ENCODE measurements around the gene LIPC. TPM values are rescaled to one million over a fixed set of nuclear protein-coding genes. Genes with fewer than 3 reads are reported as not detected.
A peak's percentile ranks its signal among the peaks of the same experiment; 100 is the strongest.
"Not testable (repeated sequence)": the region's sequence is repeated elsewhere in the genome, so short reads cannot be mapped to it uniquely, and the experiment has no call there.

Gene LIPC
- total and polyA plus RNA-seq, 4 donors = 0.17 to 0.99 (median 0.62) TPM

- H3K4me1 ChIP-seq (ENCODE audit: control insufficient read depth, insufficient read depth, low read length) = no peaks in the 10 kb centered on the region
- DNase-seq (ENCODE audit: low read depth in 4 of 6, low spot score in 6 of 6) = no peak
- H3K27me3 ChIP-seq (ENCODE audit: control insufficient read depth, insufficient read depth, low read length) = no peaks in the 10 kb centered on the region
- WGBS (ENCODE audit: insufficient coverage) = 90% methylated on average over 3 of the region's 3 CpGs
- H3K9me3 ChIP-seq (ENCODE audit: control insufficient read depth, insufficient read depth, low read length) = no peaks in the 10 kb centered on the region
- no peak overlapping the region for H3K4me3 ChIP-seq (ENCODE audit: low read depth, low read length)
- H3K36me3 ChIP-seq (ENCODE audit: control insufficient read depth, insufficient read depth, low read length) = no peaks in the 10 kb centered on the region
- no peak overlapping the region for H3K27ac ChIP-seq (ENCODE audit: low read depth, low read length)
Measured at GRCh38 chr15:58589047-58589446, 157.3 kb downstream of the LIPC start.

GRCh38 chr15:58590236-58590635 lies 158.4 kb downstream of the LIPC start:
- no peaks in the 10 kb centered on the region for H3K4me1 ChIP-seq (ENCODE audit: control insufficient read depth, insufficient read depth, low read length)
- no CpG with 5 or more reads among the region's 1 CpG for WGBS (ENCODE audit: insufficient coverage)
- DNase-seq (ENCODE audit: low read depth in 4 of 6, low spot score in 6 of 6) = no peak
- H3K4me3 ChIP-seq (ENCODE audit: low read depth, low read length) = no peak overlapping the region
- H3K9me3 ChIP-seq (ENCODE audit: control insufficient read depth, insufficient read depth, low read length) = no peaks in the 10 kb centered on the region
- H3K27me3 ChIP-seq (ENCODE audit: control insufficient read depth, insufficient read depth, low read length) = no peaks in the 10 kb centered on the region
- H3K36me3 ChIP-seq (ENCODE audit: control insufficient read depth, insufficient read depth, low read length) = no peaks in the 10 kb centered on the region
- H3K27ac ChIP-seq (ENCODE audit: low read depth, low read length) = no peak overlapping the region

GRCh38 chr15:58590926-58591325 lies 159.1 kb downstream of the LIPC start:
- Histone ChIP-seq H3K36me3 (ENCODE audit: control insufficient read depth, insufficient read depth, low read length) (no peaks in the 10 kb centered on the region), H3K4me3 (ENCODE audit: low read depth, low read length) (no peak overlapping the region), H3K4me1 (ENCODE audit: control insufficient read depth, insufficient read depth, low read length) (no peaks in the 10 kb centered on the region), H3K27ac (ENCODE audit: low read depth, low read length) (no peak overlapping the region), H3K27me3 (ENCODE audit: control insufficient read depth, insufficient read depth, low read length) (no peaks in the 10 kb centered on the region), H3K9me3 (ENCODE audit: control insufficient read depth, insufficient read depth, low read length) (no peaks in the 10 kb centered on the region)
- WGBS (ENCODE audit: insufficient coverage) = no CpG with 5 or more reads among the region's 1 CpG
- peak in 1 of 6 donors; percentile 20 for DNase-seq (ENCODE audit: low read depth in 4 of 6, low spot score in 6 of 6)

- Histone ChIP-seq H3K27me3 (ENCODE audit: control insufficient read depth, insufficient read depth, low read length) (no peaks in the 10 kb centered on the region), H3K27ac (ENCODE audit: low read depth, low read length) (no peak overlapping the region), H3K4me3 (ENCODE audit: low read depth, low read length) (no peak overlapping the region), H3K4me1 (ENCODE audit: control insufficient read depth, insufficient read depth, low read length) (no peaks in the 10 kb centered on the region), H3K36me3 (ENCODE audit: control insufficient read depth, insufficient read depth, low read length) (no peaks in the 10 kb centered on the region), H3K9me3 (ENCODE audit: control insufficient read depth, insufficient read depth, low read length) (no peaks in the 10 kb centered on the region)
- WGBS (ENCODE audit: insufficient coverage) = no CpG with 5 or more reads among the region's 1 CpG
- DNase-seq (ENCODE audit: low read depth in 4 of 6, low spot score in 6 of 6) = no peak
Measured at GRCh38 chr15:58593870-58594269, 162.1 kb downstream of the LIPC start.

GRCh38 chr15:58594898-58595297 lies 163.1 kb downstream of the LIPC start:
- H3K9me3 ChIP-seq (ENCODE audit: control insufficient read depth, insufficient read depth, low read length) = no peaks in the 10 kb centered on the region
- H3K36me3 ChIP-seq (ENCODE audit: control insufficient read depth, insufficient read depth, low read length) = no peaks in the 10 kb centered on the region
- no peak overlapping the region for H3K4me3 ChIP-seq (ENCODE audit: low read depth, low read length)
- no peak overlapping the region for H3K27ac ChIP-seq (ENCODE audit: low read depth, low read length)
- H3K27me3 ChIP-seq (ENCODE audit: control insufficient read depth, insufficient read depth, low read length) = no peaks in the 10 kb centered on the region
- no peaks in the 10 kb centered on the region for H3K4me1 ChIP-seq (ENCODE audit: control insufficient read depth, insufficient read depth, low read length)
- no peak for DNase-seq (ENCODE audit: low read depth in 4 of 6, low spot score in 6 of 6)
- WGBS (ENCODE audit: insufficient coverage) = no CpG with 5 or more reads among the region's 1 CpG

- Histone ChIP-seq H3K36me3 (ENCODE audit: control insufficient read depth, insufficient read depth, low read length) (no peaks in the 10 kb centered on the region), H3K4me1 (ENCODE audit: control insufficient read depth, insufficient read depth, low read length) (no peaks in the 10 kb centered on the region), H3K27ac (ENCODE audit: low read depth, low read length) (no peak overlapping the region), H3K27me3 (ENCODE audit: control insufficient read depth, insufficient read depth, low read length) (no peaks in the 10 kb centered on the region), H3K4me3 (ENCODE audit: low read depth, low read length) (no peak overlapping the region), H3K9me3 (ENCODE audit: control insufficient read depth, insufficient read depth, low read length) (no peaks in the 10 kb centered on the region)
- DNase-seq (ENCODE audit: low read depth in 4 of 6, low spot score in 6 of 6) = no peak
- WGBS (ENCODE audit: insufficient coverage) = no CpG with 5 or more reads among the region's 3 CpGs
Measured at GRCh38 chr15:58595516-58596263, 163.9 kb downstream of the LIPC start.

- no peak overlapping the region for H3K27ac ChIP-seq (ENCODE audit: low read depth, low read length)
- DNase-seq (ENCODE audit: low read depth in 4 of 6, low spot score in 6 of 6) = no peak
- H3K9me3 ChIP-seq (ENCODE audit: control insufficient read depth, insufficient read depth, low read length) = no peaks in the 10 kb centered on the region
- H3K4me3 ChIP-seq (ENCODE audit: low read depth, low read length) = no peak overlapping the region
- H3K4me1 ChIP-seq (ENCODE audit: control insufficient read depth, insufficient read depth, low read length) = no peaks in the 10 kb centered on the region
- no peaks in the 10 kb centered on the region for H3K27me3 ChIP-seq (ENCODE audit: control insufficient read depth, insufficient read depth, low read length)
- H3K36me3 ChIP-seq (ENCODE audit: control insufficient read depth, insufficient read depth, low read length) = peaks cover 3% of the 10 kb centered on the region
- WGBS (ENCODE audit: insufficient coverage) = 100% methylated on average over 1 of the region's 4 CpGs
Measured at GRCh38 chr15:58597943-58598828, 166.4 kb downstream of the LIPC start.

GRCh38 chr15:58598829-58599210 lies 167.0 kb downstream of the LIPC start:
- Histone ChIP-seq H3K27ac (ENCODE audit: low read depth, low read length) (no peak overlapping the region), H3K4me3 (ENCODE audit: low read depth, low read length) (no peak overlapping the region), H3K36me3 (ENCODE audit: control insufficient read depth, insufficient read depth, low read length) (peaks cover 3% of the 10 kb centered on the region), H3K9me3 (ENCODE audit: control insufficient read depth, insufficient read depth, low read length) (no peaks in the 10 kb centered on the region), H3K4me1 (ENCODE audit: control insufficient read depth, insufficient read depth, low read length) (no peaks in the 10 kb centered on the region), H3K27me3 (ENCODE audit: control insufficient read depth, insufficient read depth, low read length) (no peaks in the 10 kb centered on the region)
- DNase-seq (ENCODE audit: low read depth in 4 of 6, low spot score in 6 of 6) = no peak
- 87% methylated on average over 3 of the region's 4 CpGs for WGBS (ENCODE audit: insufficient coverage)

- Histone ChIP-seq H3K27me3 (ENCODE audit: control insufficient read depth, insufficient read depth, low read length) (no peaks in the 10 kb centered on the region), H3K9me3 (ENCODE audit: control insufficient read depth, insufficient read depth, low read length) (no peaks in the 10 kb centered on the region), H3K27ac (ENCODE audit: low read depth, low read length) (no peak overlapping the region), H3K4me3 (ENCODE audit: low read depth, low read length) (no peak overlapping the region), H3K36me3 (ENCODE audit: control insufficient read depth, insufficient read depth, low read length) (peaks cover 3% of the 10 kb centered on the region), H3K4me1 (ENCODE audit: control insufficient read depth, insufficient read depth, low read length) (no peaks in the 10 kb centered on the region)
- no peak for DNase-seq (ENCODE audit: low read depth in 4 of 6, low spot score in 6 of 6)
- WGBS (ENCODE audit: insufficient coverage) = no CpG with 5 or more reads among the region's 2 CpGs
Measured at GRCh38 chr15:58602823-58603222, 171.0 kb downstream of the LIPC start.

- H3K36me3 ChIP-seq (ENCODE audit: control insufficient read depth, insufficient read depth, low read length); H3K4me1 ChIP-seq (ENCODE audit: control insufficient read depth, insufficient read depth, low read length): not testable (repeated sequence)
- 95% methylated on average over 8 of the region's 8 CpGs for WGBS (ENCODE audit: insufficient coverage)
Measured at GRCh38 chr15:58603927-58604326, 172.1 kb downstream of the LIPC start.

More at GRCh38 chr15:58603927-58604326, 172.1 kb downstream of the LIPC start:
- not testable (repeated sequence) for H3K4me3 ChIP-seq (ENCODE audit: low read depth, low read length); H3K27me3 ChIP-seq (ENCODE audit: control insufficient read depth, insufficient read depth, low read length); DNase-seq (ENCODE audit: low read depth in 4 of 6, low spot score in 6 of 6); H3K9me3 ChIP-seq (ENCODE audit: control insufficient read depth, insufficient read depth, low read length); H3K27ac ChIP-seq (ENCODE audit: low read depth, low read length)

Data from spinal cord (tissue), 10 donors.